IPS-15b (cell line): ENCODE data around the gene PDGFB.

ENCODE experiments used
- H3K27me3 ChIP-seq: one replicate; pipeline ENCODE4 v1.6.1; 2013; ENCODE audit warnings: low read length; ENCODE audit not compliant: control insufficient read depth, insufficient read depth
- H3K36me3 ChIP-seq: one replicate; pipeline ENCODE4 v1.6.1; 2013; ENCODE audit warnings: low read length; ENCODE audit not compliant: control insufficient read depth, insufficient read depth
- H3K4me1 ChIP-seq: one replicate; pipeline ENCODE4 v1.6.1; 2013; ENCODE audit warnings: mild to moderate bottlenecking, low read length; ENCODE audit not compliant: control insufficient read depth, insufficient read depth
- H3K4me3 ChIP-seq: one replicate; pipeline ENCODE4 v1.5.1; 2013; ENCODE audit warnings: low read depth, low read length
- H3K9ac ChIP-seq: one replicate; pipeline ENCODE4 v1.6.1; 2013; ENCODE audit warnings: low read depth, mild to moderate bottlenecking, low read length
- H3K9me3 ChIP-seq: one replicate; pipeline ENCODE4 v1.6.1; 2013; ENCODE audit warnings: mild to moderate bottlenecking, low read length; ENCODE audit not compliant: control insufficient read depth, insufficient read depth

PDGFB gene

GRCh38 chr22:39250131-39250530, 5.3 kb upstream of the PDGFB start:
- Histone ChIP-seq H3K27me3 (peaks cover 37% of the 10 kb centered on the region), H3K36me3 (no peaks in the 10 kb centered on the region), H3K4me3 (no peak overlapping the region), H3K9me3 (no peaks in the 10 kb centered on the region), H3K4me1 (no peaks in the 10 kb centered on the region), H3K9ac (no peak overlapping the region)

GRCh38 chr22:39249086-39249704, 4.4 kb upstream of the PDGFB start:
- Histone ChIP-seq H3K9me3 (no peaks in the 10 kb centered on the region), H3K36me3 (no peaks in the 10 kb centered on the region), H3K9ac (no peak overlapping the region), H3K4me3 (no peak overlapping the region), H3K4me1 (no peaks in the 10 kb centered on the region), H3K27me3 (peaks cover 44% of the 10 kb centered on the region)

DNA sequence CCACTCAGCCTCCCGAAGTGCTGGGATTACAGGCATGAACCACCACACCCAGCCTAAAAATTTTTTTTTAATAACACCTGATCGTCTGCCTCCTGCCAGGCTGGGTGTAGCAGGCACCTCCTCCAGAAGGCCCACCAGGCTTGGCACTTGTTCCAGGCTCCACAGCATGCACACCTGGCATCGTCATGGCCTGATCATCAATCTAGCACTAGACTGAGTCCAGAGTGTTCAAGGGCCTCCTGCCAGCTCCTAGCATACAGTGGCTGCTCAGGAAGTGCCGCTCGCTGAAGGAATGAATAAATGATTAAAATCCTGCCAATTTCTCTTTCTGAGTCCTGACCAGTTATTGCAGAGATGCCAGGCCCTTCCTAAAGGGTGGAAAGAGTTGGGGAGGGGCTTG, 3.5 kb upstream of the PDGFB start:
- H3K4me3 ChIP-seq = no peak overlapping the region
- no peak overlapping the region for H3K9ac ChIP-seq
- H3K27me3 ChIP-seq = peaks cover 50% of the 10 kb centered on the region
- no peaks in the 10 kb centered on the region for H3K9me3 ChIP-seq
- H3K4me1 ChIP-seq = no peaks in the 10 kb centered on the region
- peaks cover 2% of the 10 kb centered on the region for H3K36me3 ChIP-seq

DNA sequence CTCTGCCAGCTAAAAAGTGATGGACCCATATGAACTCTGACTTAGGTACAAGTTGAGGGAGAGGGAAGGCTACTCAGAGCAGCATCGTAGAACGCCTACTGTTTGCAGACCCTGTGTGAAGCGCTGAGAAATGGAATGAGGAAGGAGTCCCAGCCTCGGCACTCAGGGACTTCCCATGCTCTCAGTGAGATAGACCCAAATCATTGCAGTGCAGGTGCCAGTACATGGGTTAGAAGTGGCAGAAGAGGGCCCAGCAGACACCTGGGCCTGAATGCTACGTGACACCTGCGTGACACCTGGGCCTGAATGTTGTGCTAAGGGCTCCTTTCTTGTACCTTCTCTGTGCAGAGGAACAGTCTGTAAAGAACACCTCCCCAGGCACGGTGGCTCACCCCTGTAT, 2.6 kb upstream of the PDGFB start:
- Histone ChIP-seq H3K4me1 (no peaks in the 10 kb centered on the region), H3K4me3 (no peak overlapping the region), H3K9ac (no peak overlapping the region), H3K36me3 (peaks cover 3% of the 10 kb centered on the region), H3K9me3 (no peaks in the 10 kb centered on the region), H3K27me3 (peaks cover 54% of the 10 kb centered on the region)

GRCh38 chr22:39246690-39247332, 2.0 kb upstream of the PDGFB start:
- no peaks in the 10 kb centered on the region for H3K9me3 ChIP-seq
- peaks cover 3% of the 10 kb centered on the region for H3K36me3 ChIP-seq
- H3K9ac ChIP-seq = no peak overlapping the region
- H3K4me3 ChIP-seq = no peak overlapping the region
- H3K27me3 ChIP-seq = peaks cover 56% of the 10 kb centered on the region
- no peaks in the 10 kb centered on the region for H3K4me1 ChIP-seq

GRCh38 chr22:39246217-39246616, 1.4 kb upstream of the PDGFB start:
- H3K27me3 ChIP-seq = peaks cover 62% of the 10 kb centered on the region
- no peaks in the 10 kb centered on the region for H3K4me1 ChIP-seq
- no peak overlapping the region for H3K4me3 ChIP-seq
- H3K9me3 ChIP-seq = no peaks in the 10 kb centered on the region
- peaks cover 3% of the 10 kb centered on the region for H3K36me3 ChIP-seq
- H3K9ac ChIP-seq = no peak overlapping the region

GRCh38 chr22:39245130-39246039, 603 bp upstream of the PDGFB start:
- Histone ChIP-seq H3K27me3 (peaks cover 69% of the 10 kb centered on the region), H3K4me1 (no peaks in the 10 kb centered on the region), H3K36me3 (peaks cover 3% of the 10 kb centered on the region), H3K9me3 (no peaks in the 10 kb centered on the region), H3K9ac (no peak overlapping the region), H3K4me3 (peak overlapping the region; percentile 35)

GRCh38 chr22:39244136-39244495, 666 bp downstream of the PDGFB start:
- Histone ChIP-seq H3K36me3 (peaks cover 3% of the 10 kb centered on the region), H3K27me3 (peaks cover 69% of the 10 kb centered on the region), H3K9ac (no peak overlapping the region), H3K4me3 (peak overlapping the region; percentile 45), H3K9me3 (no peaks in the 10 kb centered on the region), H3K4me1 (no peaks in the 10 kb centered on the region)

- Histone ChIP-seq H3K9me3 (no peaks in the 10 kb centered on the region), H3K27me3 (peaks cover 68% of the 10 kb centered on the region), H3K4me3 (peak overlapping the region; percentile 46), H3K36me3 (peaks cover 3% of the 10 kb centered on the region), H3K4me1 (no peaks in the 10 kb centered on the region), H3K9ac (no peak overlapping the region)
These were observed 1.2 kb downstream of the PDGFB start for GRCh38 chr22:39243439-39244135.

DNA sequence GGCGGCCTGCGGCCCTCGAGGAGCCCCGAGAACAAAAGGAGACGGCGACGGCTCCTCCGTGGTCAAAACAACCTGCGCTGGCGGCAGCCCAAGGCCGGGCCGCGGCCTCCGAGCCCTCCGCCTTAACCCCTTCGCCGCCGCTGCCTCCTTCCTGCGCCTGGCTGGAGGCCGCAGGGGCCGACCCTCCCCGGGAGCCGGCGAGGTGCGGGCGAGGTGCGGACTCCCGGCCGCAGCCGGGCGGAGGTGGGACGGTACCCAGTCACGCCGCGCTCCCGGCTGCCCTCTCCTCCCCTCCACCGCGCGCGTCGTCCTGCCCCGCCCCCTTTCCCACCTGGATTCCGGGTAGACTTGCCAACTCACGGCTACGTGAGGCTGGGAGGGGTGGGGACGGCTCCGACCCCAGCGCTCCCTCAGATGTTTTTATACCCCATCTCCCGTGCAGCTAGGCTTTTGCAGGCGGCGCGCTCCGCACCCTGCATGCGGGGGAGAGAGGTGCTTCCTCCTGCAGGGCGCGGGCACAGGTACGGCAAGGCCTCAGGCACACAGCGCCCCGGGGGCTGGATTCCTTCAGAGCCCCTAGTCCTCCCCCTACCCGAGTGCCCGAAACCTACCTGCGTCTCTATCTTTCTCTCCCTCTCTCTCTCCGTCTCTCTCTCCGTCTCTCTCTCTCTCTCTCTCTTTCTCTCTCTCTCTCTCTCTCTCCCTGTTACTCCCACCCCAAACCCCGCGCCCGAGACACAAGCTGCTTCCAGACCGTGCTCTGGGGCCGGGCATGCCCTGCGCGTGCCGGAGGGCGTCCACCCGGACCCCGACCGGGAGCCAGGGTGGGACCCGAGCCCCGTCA, 2.0 kb downstream of the PDGFB start:
- H3K27me3 ChIP-seq = peaks cover 67% of the 10 kb centered on the region
- no peaks in the 10 kb centered on the region for H3K4me1 ChIP-seq
- H3K9ac ChIP-seq = no peak overlapping the region
- H3K4me3 ChIP-seq = peak overlapping the region; percentile 46
- peaks cover 3% of the 10 kb centered on the region for H3K36me3 ChIP-seq
- H3K9me3 ChIP-seq = no peaks in the 10 kb centered on the region
